Activated CD4-positive, alpha-beta T cell treated with anti-CD3 and anti-CD28 coated beads, Interleukin-2, amount 50 U/mL, for 4 hours (primary cell): ENCODE results near the gene CNN2.

Experiments used
- DNase-seq, 2 experiments: peaks; one replicate each; pipeline ENCODE4 v3.0.0-alpha.2; 2020

The CNN2 gene

GRCh38 chr19:996051-996838 is 30.2 kb upstream of the CNN2 start:
- DNase-seq = peak; percentile 73 to 74

GRCh38 chr19:998064-998463 is 28.3 kb upstream of the CNN2 start:
- DNase-seq = no peak

GRCh38 chr19:999379-999719 is 27.1 kb upstream of the CNN2 start:
- no peak for DNase-seq

- DNase-seq = peak; percentile 50 to 61
Measured at GRCh38 chr19:1000095-1000494, 26.3 kb upstream of the CNN2 start, which contains the start of gene GRIN3B. TSS of gene GRIN3B (plus strand) at chr19:1000419. CDS start at chr19:1000438, 19 bp downstream.

GRCh38 chr19:1000591-1001537 is 25.5 kb upstream of the CNN2 start:
- DNase-seq = no peak

- peak; percentile 59 to 66 for DNase-seq
Measured at GRCh38 chr19:1001538-1002166, 24.8 kb upstream of the CNN2 start.

GRCh38 chr19:1002600-1002999 is 23.8 kb upstream of the CNN2 start:
- DNase-seq = no peak

- DNase-seq = no peak
Measured at GRCh38 chr19:1003283-1003682, 23.1 kb upstream of the CNN2 start.

- DNase-seq = no peak
Measured at GRCh38 chr19:1004204-1004802, 22.1 kb upstream of the CNN2 start.

GRCh38 chr19:1004803-1005664 is 21.4 kb upstream of the CNN2 start:
- no peak for DNase-seq

GRCh38 chr19:1006711-1007398 is 19.6 kb upstream of the CNN2 start:
- DNase-seq = no peak

GRCh38 chr19:1007399-1008251 is 18.8 kb upstream of the CNN2 start:
- no peak for DNase-seq

GRCh38 chr19:1008268-1009040 is 18.0 kb upstream of the CNN2 start:
- DNase-seq = no peak

- DNase-seq = no peak
Measured at GRCh38 chr19:1009041-1009980, 17.1 kb upstream of the CNN2 start.

GRCh38 chr19:1009981-1010538 is 16.3 kb upstream of the CNN2 start:
- DNase-seq = no peak

GRCh38 chr19:1010586-1011510 is 15.6 kb upstream of the CNN2 start:
- DNase-seq = no peak

GRCh38 chr19:1011831-1012333 is 14.5 kb upstream of the CNN2 start:
- no peak for DNase-seq
